Central memory CD8-positive, alpha-beta T cell (primary cell): Measurements from ENCODE around the gene ANKRD31.

Source experiments
- ATAC-seq: fragments of 150-1000 bp; cut with Tn5 transposase; replicated peaks from 2 replicates; pipeline ENCODE4 v1.10.0; 2022; ENCODE audit warnings: mild to moderate bottlenecking, moderate FRiP score, moderate number of reproducible peaks; ENCODE audit not compliant: poor library complexity, severe bottlenecking; ENCODE audit errors: extremely low read depth
- DNase-seq, 2 donors: peaks; one replicate each; pipeline ENCODE4 v3.0.0; 2021; ENCODE audit warnings: low spot score in 2 of 2
- H3K27ac Mint-ChIP-seq: one replicate; pipeline ENCODE4 v1.8.0; 2022; ENCODE audit warnings: low read depth, mild to moderate bottlenecking, moderate library complexity, mixed read lengths
- H3K27me3 Mint-ChIP-seq: one replicate; pipeline ENCODE4 v1.8.0; 2022; ENCODE audit warnings: mixed read lengths
- H3K36me3 Mint-ChIP-seq: one replicate; pipeline ENCODE4 v1.8.0; 2022; ENCODE audit warnings: mild to moderate bottlenecking, moderate library complexity, mixed read lengths; ENCODE audit not compliant: insufficient read depth
- H3K4me1 Mint-ChIP-seq: one replicate; pipeline ENCODE4 v1.8.0; 2022; ENCODE audit warnings: mixed read lengths
- H3K4me3 Mint-ChIP-seq: one replicate; pipeline ENCODE4 v1.8.0; 2022; ENCODE audit warnings: mild to moderate bottlenecking, moderate library complexity, mixed read lengths
- H3K9me3 Mint-ChIP-seq: one replicate; pipeline ENCODE4 v1.8.0; 2022; ENCODE audit warnings: mixed read lengths

The ANKRD31 gene

DNA sequence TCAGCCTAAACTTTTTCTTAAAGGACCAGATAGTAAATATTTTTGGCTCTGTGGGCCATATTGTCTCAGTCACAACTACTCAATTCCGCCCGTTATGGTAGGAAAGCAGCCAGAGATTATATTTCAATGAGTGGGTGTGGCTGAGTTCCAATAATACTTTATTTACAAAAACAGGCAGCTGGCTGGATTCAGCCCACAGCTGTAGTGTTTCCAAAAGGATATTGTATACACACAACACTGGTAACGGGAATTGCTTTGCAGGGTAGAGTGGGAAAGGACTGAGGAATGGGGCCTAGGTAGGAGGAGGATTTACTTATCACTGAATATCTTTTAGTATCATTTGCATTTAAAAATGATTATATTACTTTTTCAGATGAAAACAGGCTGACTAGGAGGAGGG lies 205.3 kb downstream of the ANKRD31 start:
- no peaks in the 10 kb centered on the region for H3K27me3 Mint-ChIP-seq
- H3K9me3 Mint-ChIP-seq: no peaks in the 10 kb centered on the region
- no peak for DNase-seq
- no peak overlapping the region for H3K4me3 Mint-ChIP-seq
- no peak for ATAC-seq
- H3K4me1 Mint-ChIP-seq: peaks cover 45% of the 10 kb centered on the region
- no peaks in the 10 kb centered on the region for H3K36me3 Mint-ChIP-seq
- H3K27ac Mint-ChIP-seq: no peak overlapping the region

DNA sequence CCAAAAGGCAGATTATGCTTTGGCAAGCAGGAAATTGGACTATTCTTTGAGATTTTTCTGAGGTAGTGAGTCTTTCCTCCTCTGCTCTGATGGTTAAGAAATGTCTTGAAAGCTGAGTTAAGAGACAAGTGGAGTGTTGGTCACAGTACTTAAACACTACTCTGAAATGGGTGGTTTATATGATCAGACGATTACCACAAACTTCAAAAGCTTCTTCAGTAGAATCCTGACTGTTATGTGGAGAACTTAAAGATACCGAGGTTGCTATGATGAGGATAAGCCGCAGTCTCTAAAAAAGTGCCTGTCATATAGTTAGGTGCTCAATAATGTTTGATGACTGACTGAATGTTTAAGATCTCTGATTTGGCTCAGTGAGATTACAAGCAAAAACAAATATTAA lies 208.6 kb downstream of the ANKRD31 start:
- ATAC-seq (peak; percentile 35), DNase-seq (no peak)
- Mint-ChIP-seq H3K4me3 (no peak overlapping the region), H3K27me3 (no peaks in the 10 kb centered on the region), H3K36me3 (peaks cover 4% of the 10 kb centered on the region), H3K27ac (no peak overlapping the region), H3K4me1 (peaks cover 40% of the 10 kb centered on the region), H3K9me3 (no peaks in the 10 kb centered on the region)

DNA sequence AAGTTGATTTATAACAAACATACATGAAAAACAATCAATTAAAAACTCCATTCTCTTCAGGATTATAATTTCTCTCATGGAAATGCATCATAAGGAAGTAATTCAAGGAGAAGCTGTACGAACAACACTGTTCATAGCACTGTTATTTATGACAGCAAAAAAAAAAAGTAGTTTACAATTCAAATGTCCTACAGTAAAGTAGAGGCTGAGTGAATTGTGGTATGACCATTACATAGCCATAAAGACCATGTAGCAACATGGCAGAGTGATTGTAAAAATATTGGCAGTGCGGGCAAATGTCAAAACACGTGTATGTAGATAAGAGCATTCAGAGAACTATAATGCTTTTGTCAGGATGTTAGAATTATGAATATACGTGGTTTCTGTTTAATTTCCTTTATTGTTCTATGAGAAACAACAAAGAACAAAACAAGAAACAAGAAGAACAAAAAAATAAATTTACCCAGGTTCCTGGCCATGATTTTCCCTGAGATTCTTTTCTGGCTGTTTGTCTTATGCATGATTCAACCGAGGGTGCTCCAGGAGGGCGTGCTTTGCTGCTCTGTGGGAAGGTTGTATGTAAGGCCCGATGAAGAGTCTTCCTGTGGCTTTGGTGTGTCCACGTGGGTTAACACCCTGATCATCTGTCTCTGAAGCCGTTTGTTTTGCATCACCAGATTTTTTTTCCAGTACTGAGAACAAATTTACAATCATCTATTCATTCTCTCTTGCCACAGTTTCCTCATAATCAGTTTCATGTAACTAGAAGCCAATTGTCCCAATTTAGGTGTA lies 213.1 kb downstream of the ANKRD31 start:
- Mint-ChIP-seq H3K4me1 (peaks cover 55% of the 10 kb centered on the region), H3K36me3 (peaks cover 4% of the 10 kb centered on the region), H3K27ac (peak overlapping the region; percentile 47), H3K4me3 (peak overlapping the region; percentile 54), H3K9me3 (no peaks in the 10 kb centered on the region), H3K27me3 (no peaks in the 10 kb centered on the region)
- DNase-seq (peak in 1 of 2 donors; percentile 42), ATAC-seq (peak; percentile 99)

DNA sequence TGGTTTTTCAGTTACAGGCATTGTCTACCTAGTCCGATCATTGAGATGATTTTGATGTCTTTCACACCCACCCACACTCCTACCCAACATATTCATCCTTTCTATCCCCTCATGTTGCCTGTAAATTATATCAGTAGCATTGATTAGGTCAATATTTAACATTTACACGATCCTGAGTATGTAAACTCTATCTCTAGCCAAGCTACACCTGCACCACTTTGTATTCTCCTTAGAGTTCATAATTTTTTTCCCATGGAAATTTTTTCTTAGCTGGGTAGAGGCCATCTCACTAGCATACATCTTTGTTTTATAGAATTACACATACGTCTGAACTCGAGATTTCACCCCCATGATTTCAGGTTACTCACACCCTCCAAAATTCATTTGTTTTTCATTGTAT lies 214.9 kb downstream of the ANKRD31 start:
- H3K27me3 Mint-ChIP-seq: no peaks in the 10 kb centered on the region
- no peak overlapping the region for H3K4me3 Mint-ChIP-seq
- H3K36me3 Mint-ChIP-seq: peaks cover 4% of the 10 kb centered on the region
- peaks cover 57% of the 10 kb centered on the region for H3K4me1 Mint-ChIP-seq
- no peaks in the 10 kb centered on the region for H3K9me3 Mint-ChIP-seq
- ATAC-seq (no peak), DNase-seq (no peak)
- no peak overlapping the region for H3K27ac Mint-ChIP-seq

DNA sequence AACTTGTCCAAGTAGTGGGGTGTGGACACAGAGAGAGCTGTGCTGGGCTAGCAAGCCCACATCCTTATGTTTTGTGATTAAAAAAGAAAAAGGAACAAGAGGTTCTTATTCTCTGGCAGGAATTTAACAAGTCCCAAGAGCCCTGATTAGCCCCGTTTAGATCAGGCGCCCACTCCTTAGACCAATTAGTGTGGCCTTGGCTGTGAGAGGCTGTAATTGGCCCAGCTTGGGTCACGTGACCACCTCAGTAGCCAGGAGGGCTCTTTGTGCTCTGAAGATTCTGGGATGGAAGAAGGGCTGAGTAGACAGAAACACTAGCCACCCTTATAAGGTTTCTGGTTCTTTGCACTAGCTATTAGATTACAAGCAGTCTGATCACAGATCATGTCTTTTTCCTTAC lies 215.5 kb downstream of the ANKRD31 start:
- H3K4me3 Mint-ChIP-seq: no peak overlapping the region
- H3K27me3 Mint-ChIP-seq: no peaks in the 10 kb centered on the region
- no peaks in the 10 kb centered on the region for H3K9me3 Mint-ChIP-seq
- ATAC-seq (no peak), DNase-seq (no peak)
- H3K27ac Mint-ChIP-seq: no peak overlapping the region
- peaks cover 53% of the 10 kb centered on the region for H3K4me1 Mint-ChIP-seq
- peaks cover 4% of the 10 kb centered on the region for H3K36me3 Mint-ChIP-seq

DNA sequence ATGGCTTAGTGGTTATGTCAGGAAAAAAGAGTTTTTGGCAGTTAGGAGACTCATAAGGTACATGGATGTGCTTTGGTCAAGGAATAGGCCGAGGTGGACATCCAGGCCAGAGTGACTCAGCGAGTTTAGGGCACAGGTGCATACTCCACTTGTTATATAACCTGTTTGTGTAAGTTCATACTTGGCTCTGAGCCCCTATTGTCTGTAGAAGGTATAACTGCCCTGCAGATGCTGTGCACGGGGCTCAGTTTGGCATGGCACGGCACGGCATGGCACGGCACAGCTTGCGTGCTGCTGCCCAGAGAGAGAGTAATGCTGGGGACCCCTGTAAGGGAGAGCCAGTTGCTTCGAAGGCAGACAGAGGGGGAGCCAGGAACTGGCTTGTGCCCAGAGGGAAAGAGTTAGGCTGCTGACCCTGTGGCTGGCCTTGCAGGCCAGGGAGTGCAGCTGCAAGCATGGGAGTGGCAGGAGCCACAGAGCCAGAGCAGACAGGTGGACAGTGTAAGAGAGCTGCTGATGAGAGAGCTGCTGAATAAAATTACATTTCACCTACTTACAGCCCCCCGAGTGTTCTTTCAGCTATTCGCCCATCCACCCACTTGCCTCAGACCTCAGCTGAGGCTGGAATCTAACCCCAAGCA lies 216.5 kb downstream of the ANKRD31 start:
- Mint-ChIP-seq H3K4me1 (peaks cover 61% of the 10 kb centered on the region), H3K36me3 (peaks cover 4% of the 10 kb centered on the region), H3K27ac (no peak overlapping the region), H3K27me3 (no peaks in the 10 kb centered on the region), H3K4me3 (no peak overlapping the region), H3K9me3 (no peaks in the 10 kb centered on the region)
- DNase-seq (no peak), ATAC-seq (no peak)

DNA sequence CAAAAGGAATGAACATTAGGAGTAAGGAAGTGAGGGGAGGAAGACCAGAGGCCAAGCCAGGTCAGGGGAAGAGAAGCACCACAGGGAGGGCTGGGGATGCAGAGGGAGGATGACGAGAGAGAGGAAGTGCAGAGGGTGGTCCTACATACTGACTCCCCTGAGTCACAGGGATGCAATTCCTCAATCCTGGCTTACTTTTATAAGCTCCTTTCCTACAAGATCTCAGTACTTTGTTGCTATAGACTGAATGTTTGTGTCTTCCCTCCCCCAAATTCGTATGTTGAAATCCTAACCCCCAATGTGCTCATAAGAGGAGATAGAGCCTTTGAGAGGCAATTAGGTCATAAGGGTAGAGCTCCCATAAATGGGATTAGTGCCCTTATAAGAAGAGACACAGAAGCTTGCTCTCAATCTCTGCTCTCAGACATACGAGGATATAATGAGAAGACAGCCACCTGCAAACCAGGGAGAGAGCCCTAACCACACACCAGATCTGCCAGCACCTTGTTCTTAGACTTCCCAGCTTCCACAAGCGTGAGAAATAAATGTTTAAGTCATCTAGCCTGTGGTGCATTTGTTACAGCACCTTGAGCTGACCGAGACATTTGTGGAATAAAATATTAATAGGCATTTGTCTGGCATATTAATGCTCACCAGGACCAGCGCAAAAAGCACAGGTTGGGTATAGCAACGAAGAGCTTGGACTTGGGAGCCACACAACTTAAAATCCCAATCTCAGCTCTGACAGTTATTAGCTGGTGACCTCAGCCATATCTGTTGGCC lies 217.7 kb downstream of the ANKRD31 start:
- Mint-ChIP-seq H3K36me3 (peaks cover 3% of the 10 kb centered on the region), H3K4me3 (no peak overlapping the region), H3K27me3 (no peaks in the 10 kb centered on the region), H3K27ac (no peak overlapping the region), H3K9me3 (no peaks in the 10 kb centered on the region), H3K4me1 (peaks cover 66% of the 10 kb centered on the region)
- DNase-seq (no peak), ATAC-seq (no peak)
